Suppressor macrophage treated with lipopolysaccharide for 1 hour (primary cell): ENCODE results near the gene SELENOV.

Experiments
- DNase-seq, 3 donors: peaks; one replicate each; pipeline ENCODE4 v3.0.0-alpha.2; 2020 to 2022

Gene SELENOV

GRCh38 chr19:39524495-39524894 is 9.6 kb downstream of the SELENOV start:
- DNase-seq: peak; percentile 87 to 95 (median 89)

GRCh38 chr19:39525205-39525604 is 10.3 kb downstream of the SELENOV start:
- peak; percentile 31 to 65 (median 43) for DNase-seq

GRCh38 chr19:39531834-39532232 is 16.9 kb downstream of the SELENOV start:
- DNase-seq: no peak

- peak; percentile 99 to 100 (median 99) for DNase-seq
These were observed 17.5 kb downstream of the SELENOV start, which contains the start of gene EID2B for GRCh38 chr19:39532233-39533002. Gene EID2B (minus strand): TSS chr19:39532852. CDS start chr19:39532802, 50 bp downstream.

GRCh38 chr19:39533003-39533512 is 18.1 kb downstream of the SELENOV start:
- no peak for DNase-seq

GRCh38 chr19:39533791-39534190 is 18.9 kb downstream of the SELENOV start:
- no peak for DNase-seq

GRCh38 chr19:39539165-39539517 is 24.2 kb downstream of the SELENOV start:
- no peak for DNase-seq

GRCh38 chr19:39539518-39540332 is 24.8 kb downstream of the SELENOV start, which contains the start of gene EID2:
Gene EID2 (minus strand): TSS chr19:39540161. CDS start chr19:39540079, 82 bp downstream.
- DNase-seq: peak; percentile 98 to 99 (median 98)

GRCh38 chr19:39540333-39540673 is 25.4 kb downstream of the SELENOV start:
- DNase-seq: no peak

GRCh38 chr19:39542206-39542605 is 27.3 kb downstream of the SELENOV start:
- no peak for DNase-seq

- no peak for DNase-seq
These were observed 28.5 kb downstream of the SELENOV start for GRCh38 chr19:39543477-39543857.

- peak; percentile 24 to 65 (median 37) for DNase-seq
These were observed 29.4 kb downstream of the SELENOV start for GRCh38 chr19:39544226-39544903.

- DNase-seq: no peak
These were observed 30.0 kb downstream of the SELENOV start for GRCh38 chr19:39544911-39545310.

- DNase-seq: no peak
These were observed 31.7 kb downstream of the SELENOV start for GRCh38 chr19:39546599-39546998.

GRCh38 chr19:39550197-39550596 is 35.3 kb downstream of the SELENOV start:
- DNase-seq: no peak

- DNase-seq: no peak
These were observed 38.2 kb downstream of the SELENOV start for GRCh38 chr19:39553082-39553652.

- no peak for DNase-seq
These were observed 39.9 kb downstream of the SELENOV start for GRCh38 chr19:39554701-39555311.

- DNase-seq: no peak
These were observed 40.9 kb downstream of the SELENOV start for GRCh38 chr19:39555883-39556282.

GRCh38 chr19:39557811-39558623 is 43.1 kb downstream of the SELENOV start:
- DNase-seq: peak; percentile 40 to 82 (median 54)

- DNase-seq: no peak
These were observed 43.7 kb downstream of the SELENOV start for GRCh38 chr19:39558624-39559117.

- DNase-seq: no peak
These were observed 48.5 kb downstream of the SELENOV start for GRCh38 chr19:39563408-39563807.
